Stimulated activated naive B cell treated with anti-CD40 and anti-IgM and Interleukin-4, amounts not matched to agents 10 μg/mL and 1 μg/mL and 100 μg/mL, for 72 hours (primary cell): Measurements from ENCODE around the gene HSFY1.
"Not testable (repeated sequence)": the region's sequence is repeated elsewhere in the genome, so short reads cannot be mapped to it uniquely, and the experiment has no call there.

Source experiments
- ATAC-seq, 2 donors: fragments of 150-1000 bp; cut with Tn5 transposase; replicated peaks; 2 replicates each; pipeline ENCODE4 v1.10.0; 2021; ENCODE audit warnings: moderate library complexity in 1 of 2
- DNase-seq: peaks from one replicate; pipeline ENCODE4 v3.0.0; 2021
- H3K27ac Mint-ChIP-seq: one replicate; pipeline ENCODE4 v1.8.0; 2022; ENCODE audit warnings: mild to moderate bottlenecking, mixed read lengths
- H3K27me3 Mint-ChIP-seq, 2 donors: one replicate each; pipeline ENCODE4 v1.8.0; 2022; ENCODE audit warnings: mixed read lengths in 2 of 2
- H3K36me3 Mint-ChIP-seq, 2 donors: one replicate each; pipeline ENCODE4 v1.8.0; 2022; ENCODE audit warnings: mixed read lengths in 2 of 2, mild to moderate bottlenecking in 1 of 2
- H3K4me1 Mint-ChIP-seq, 2 donors: one replicate each; pipeline ENCODE4 v1.8.0; 2022; ENCODE audit warnings: mixed read lengths in 2 of 2, mild to moderate bottlenecking in 1 of 2
- H3K4me3 Mint-ChIP-seq, 2 donors: one replicate each; pipeline ENCODE4 v1.8.0; 2022; ENCODE audit warnings: mild to moderate bottlenecking in 2 of 2, mixed read lengths in 2 of 2, moderate library complexity in 1 of 2
- H3K9me3 Mint-ChIP-seq, 2 donors: one replicate each; pipeline ENCODE4 v1.8.0; 2022; ENCODE audit warnings: mixed read lengths in 2 of 2, mild to moderate bottlenecking in 1 of 2

HSFY1 gene

GRCh38 chrY:18546420-18546819 is at the start of gene HSFY1:
Gene HSFY1 (plus strand): TSS chrY:18546720. CDS start chrY:18546788, 68 bp downstream.
- H3K36me3 Mint-ChIP-seq, H3K4me1 Mint-ChIP-seq, H3K27me3 Mint-ChIP-seq, ATAC-seq, H3K9me3 Mint-ChIP-seq, H3K4me3 Mint-ChIP-seq, H3K27ac Mint-ChIP-seq, DNase-seq: not testable (repeated sequence)

DNA sequence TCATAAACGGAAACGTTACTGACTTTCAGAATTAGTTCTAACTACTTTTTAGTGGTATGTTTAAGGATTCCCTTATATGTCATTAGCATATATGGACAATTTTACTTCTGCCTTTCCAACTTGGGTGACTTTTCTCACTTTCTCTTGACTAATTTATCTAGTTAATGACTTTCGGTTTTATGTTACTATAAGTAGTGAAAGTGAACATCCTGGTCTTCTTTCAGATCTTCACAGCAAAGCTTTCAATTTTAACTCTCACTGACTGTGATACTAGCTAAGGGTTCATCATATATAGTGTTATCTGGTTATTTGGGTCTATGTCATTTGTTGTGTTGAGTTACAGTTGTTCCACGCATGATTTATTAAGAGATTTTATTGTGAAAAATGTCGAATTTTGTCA is 42.3 kb upstream of the HSFY1 start:
- H3K27me3 Mint-ChIP-seq, H3K36me3 Mint-ChIP-seq, ATAC-seq, DNase-seq, H3K4me3 Mint-ChIP-seq, H3K9me3 Mint-ChIP-seq, H3K27ac Mint-ChIP-seq, H3K4me1 Mint-ChIP-seq: not testable (repeated sequence)

DNA sequence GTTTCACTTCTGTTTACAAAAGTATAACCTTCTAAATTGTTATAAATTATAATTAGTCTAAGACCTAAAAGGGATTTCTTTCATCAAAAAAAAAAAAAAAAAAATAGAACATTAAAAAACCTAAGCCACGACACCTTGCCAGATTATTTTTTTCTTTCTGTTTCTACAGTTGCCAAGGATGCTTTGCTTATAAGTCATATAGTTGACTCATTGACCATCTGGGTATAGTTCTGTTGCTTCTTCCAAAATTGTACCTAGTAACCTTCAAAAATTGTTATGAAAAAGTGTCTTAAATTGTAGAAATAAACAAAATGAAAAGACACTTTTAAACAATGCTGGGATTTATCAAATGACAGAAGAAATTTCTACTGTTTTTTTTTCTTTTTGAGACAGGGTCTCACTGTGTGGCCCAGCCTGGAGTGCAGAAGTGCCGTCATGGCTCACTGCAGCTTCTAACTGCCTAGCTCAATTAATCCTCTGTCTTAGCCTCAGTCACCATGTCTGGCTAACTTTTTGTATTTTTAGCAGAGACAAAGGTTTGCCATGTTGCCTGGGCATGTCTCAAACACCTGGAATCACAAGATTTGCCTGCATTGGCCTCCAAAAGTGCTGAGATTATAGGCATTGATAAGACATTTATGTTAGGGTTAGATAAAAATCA is 15.4 kb upstream of the HSFY1 start:
- not testable (repeated sequence) for H3K36me3 Mint-ChIP-seq, H3K4me1 Mint-ChIP-seq, H3K4me3 Mint-ChIP-seq, DNase-seq, ATAC-seq, H3K27me3 Mint-ChIP-seq, H3K27ac Mint-ChIP-seq, H3K9me3 Mint-ChIP-seq

- H3K4me1 Mint-ChIP-seq, H3K9me3 Mint-ChIP-seq, H3K27me3 Mint-ChIP-seq, H3K27ac Mint-ChIP-seq, DNase-seq, H3K36me3 Mint-ChIP-seq, H3K4me3 Mint-ChIP-seq: not testable (repeated sequence)
- peak in 1 of 2 donors; percentile 87 for ATAC-seq
Observed at GRCh38 chrY:18538952-18539351, 7.6 kb upstream of the HSFY1 start.

GRCh38 chrY:18553132-18553531 is 6.6 kb downstream of the HSFY1 start:
- not testable (repeated sequence) for H3K36me3 Mint-ChIP-seq, H3K4me1 Mint-ChIP-seq, H3K27me3 Mint-ChIP-seq, DNase-seq, H3K27ac Mint-ChIP-seq, H3K9me3 Mint-ChIP-seq, H3K4me3 Mint-ChIP-seq, ATAC-seq

- H3K36me3 Mint-ChIP-seq, H3K4me3 Mint-ChIP-seq, H3K9me3 Mint-ChIP-seq, DNase-seq, H3K4me1 Mint-ChIP-seq, H3K27me3 Mint-ChIP-seq, H3K27ac Mint-ChIP-seq, ATAC-seq: not testable (repeated sequence)
Observed at GRCh38 chrY:18565915-18566314, 19.4 kb downstream of the HSFY1 start.
